ENCODE results near the gene ZNF569. TPM values are rescaled to one million over a fixed set of nuclear protein-coding genes. Genes with fewer than 3 reads are reported as not detected.

ZNF569 gene
- polyA plus RNA-seq, 3 donors: 0.79 to 1.2 (median 0.83) TPM

DNA sequence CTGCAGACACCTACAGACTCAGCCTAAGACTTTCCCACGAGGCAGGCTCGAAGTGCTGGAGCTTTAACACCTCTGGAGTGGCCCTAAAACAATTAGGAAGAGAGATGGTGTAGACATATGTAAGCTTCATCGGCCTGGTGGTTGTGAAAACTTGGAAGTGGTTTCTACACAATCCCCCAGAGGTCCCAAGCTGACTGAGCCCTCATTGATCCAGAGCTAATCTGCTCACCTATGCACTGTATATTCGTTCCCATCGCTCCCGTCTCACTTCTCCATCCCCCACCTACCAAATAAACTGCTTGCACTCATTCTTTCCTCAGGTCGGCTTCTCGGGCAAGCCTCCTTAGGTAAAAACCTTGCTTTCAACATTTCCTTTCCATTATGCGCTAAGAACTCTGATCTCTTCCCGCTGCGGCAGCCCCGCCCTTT lies 38.7 kb upstream of the ZNF569 start:
- Mint-ChIP-seq H3K27me3 (ENCODE audit: low read depth in 3 of 3) (no peaks in the 10 kb centered on the region), H3K9me3 (peaks cover 14 to 57% (median 51%) of the 10 kb centered on the region in 7 donors), H3K4me1 (no peaks in the 10 kb centered on the region), H3K4me3 (no peak overlapping the region), H3K36me3 (peaks cover 0 to 3% of the 10 kb centered on the region in 2 donors), H3K27ac (no peak overlapping the region)
- no peaks in the 10 kb centered on the region for H3K36me3 ChIP-seq (replicated peaks in 1 of 2; ENCODE audit: control insufficient read depth in 1 of 2, insufficient read depth in 2 of 2, low read length in 2 of 2)
- H3K4me2 ChIP-seq (replicated peaks; ENCODE audit: extremely low read depth, low read length, poor library complexity, severe bottlenecking): peak overlapping the region; percentile 77
- no peak overlapping the region for H3K9ac ChIP-seq (ENCODE audit: insufficient read depth, low read length, poor library complexity, severe bottlenecking)
- H3K27me3 ChIP-seq (ENCODE audit: control insufficient read depth in 2 of 2, insufficient read depth in 2 of 2, low read length in 2 of 2): no peaks in the 10 kb centered on the region
- H4K20me1 ChIP-seq (ENCODE audit: insufficient read depth, low read length): no peaks in the 10 kb centered on the region
- intact Hi-C loops (cut with micrococcal nuclease): no loop called here
- WGBS (ENCODE audit: insufficient coverage): 4% methylated on average over 11 of the region's 12 CpGs
- DNase-seq: no peak
- peak overlapping the region; percentile 82 for H2AFZ ChIP-seq (ENCODE audit: insufficient read depth, low read depth, low read length, poor library complexity, severe bottlenecking)
- no peak for TF ChIP-seq CTCF (IDR thresholded peaks at IDR 0.05)
- H3K79me2 ChIP-seq (ENCODE audit: insufficient read depth, low read length): no peaks in the 10 kb centered on the region
- H3K4me3 ChIP-seq (replicated peaks in 1 of 3; ENCODE audit: low read depth in 2 of 3, low read length in 3 of 3): peak overlapping the region; percentile 20 to 78 (median 64)
- no peak overlapping the region for H3K27ac ChIP-seq (ENCODE audit: low read depth in 1 of 2, low read length in 2 of 2)
- H3K9me3 ChIP-seq (replicated peaks in 1 of 2; ENCODE audit: control insufficient read depth in 1 of 2, insufficient read depth in 1 of 2, low read length in 2 of 2): peaks cover 84 to 87% of the 10 kb centered on the region in 2 donors
- H3K4me1 ChIP-seq (ENCODE audit: control insufficient read depth in 1 of 2, insufficient read depth in 2 of 2, low read length in 2 of 2): peaks cover 11 to 14% of the 10 kb centered on the region in 2 donors

- no CpG with 5 or more reads among the region's 3 CpGs for WGBS (ENCODE audit: insufficient coverage)
- H3K27ac Mint-ChIP-seq: no peak overlapping the region
- no peaks in the 10 kb centered on the region for H3K27me3 ChIP-seq (ENCODE audit: control insufficient read depth in 2 of 2, insufficient read depth in 2 of 2, low read length in 2 of 2)
These were observed 25.0 kb upstream of the ZNF569 start for GRCh38 chr19:37492213-37492612.

More at GRCh38 chr19:37492213-37492612, 25.0 kb upstream of the ZNF569 start:
- H3K4me3 Mint-ChIP-seq: no peak overlapping the region
- Histone ChIP-seq H3K27ac (ENCODE audit: low read depth in 1 of 2, low read length in 2 of 2) (no peak overlapping the region), H3K79me2 (ENCODE audit: insufficient read depth, low read length) (no peaks in the 10 kb centered on the region), H3K9ac (ENCODE audit: insufficient read depth, low read length, poor library complexity, severe bottlenecking) (no peak overlapping the region), H2AFZ (ENCODE audit: insufficient read depth, low read depth, low read length, poor library complexity, severe bottlenecking) (no peak overlapping the region), H3K36me3 (replicated peaks in 1 of 2; ENCODE audit: control insufficient read depth in 1 of 2, insufficient read depth in 2 of 2, low read length in 2 of 2) (no peaks in the 10 kb centered on the region), H3K4me2 (replicated peaks; ENCODE audit: extremely low read depth, low read length, poor library complexity, severe bottlenecking) (no peak overlapping the region), H3K9me3 (replicated peaks in 1 of 2; ENCODE audit: control insufficient read depth in 1 of 2, insufficient read depth in 1 of 2, low read length in 2 of 2) (peaks cover 53 to 86% of the 10 kb centered on the region in 2 donors), H3K4me1 (ENCODE audit: control insufficient read depth in 1 of 2, insufficient read depth in 2 of 2, low read length in 2 of 2) (no peaks in the 10 kb centered on the region), H4K20me1 (ENCODE audit: insufficient read depth, low read length) (no peaks in the 10 kb centered on the region), H3K4me3 (replicated peaks in 1 of 3; ENCODE audit: low read depth in 2 of 3, low read length in 3 of 3) (no peak overlapping the region)
- H3K36me3 Mint-ChIP-seq: no peaks in the 10 kb centered on the region
- no peak for DNase-seq
- peaks cover 40 to 89% (median 81%) of the 10 kb centered on the region in 7 donors for H3K9me3 Mint-ChIP-seq
- H3K27me3 Mint-ChIP-seq (ENCODE audit: low read depth in 3 of 3): peaks cover 0 to 4% (median 1%) of the 10 kb centered on the region in 3 donors
- TF ChIP-seq CTCF (IDR thresholded peaks at IDR 0.05): no peak
- H3K4me1 Mint-ChIP-seq: no peaks in the 10 kb centered on the region
- intact Hi-C loops (cut with micrococcal nuclease): no loop called here

All from CD14-positive monocyte (primary cell).